RCC 7860 (cell line): ENCODE measurements around the gene AKNA.
A peak's percentile ranks its signal among the peaks of the same experiment; 100 is the strongest.

Experiments
- DNase-seq: peaks from one replicate; pipeline ENCODE4 v3.0.0-alpha.2; 2015; ENCODE audit warnings: low spot score
- FAIRE-seq: peaks from 2 replicates; lab custom pipeline; 2012; peaks lifted over from hg19 to GRCh38; lab: Jason Lieb, UNC

AKNA gene

DNA sequence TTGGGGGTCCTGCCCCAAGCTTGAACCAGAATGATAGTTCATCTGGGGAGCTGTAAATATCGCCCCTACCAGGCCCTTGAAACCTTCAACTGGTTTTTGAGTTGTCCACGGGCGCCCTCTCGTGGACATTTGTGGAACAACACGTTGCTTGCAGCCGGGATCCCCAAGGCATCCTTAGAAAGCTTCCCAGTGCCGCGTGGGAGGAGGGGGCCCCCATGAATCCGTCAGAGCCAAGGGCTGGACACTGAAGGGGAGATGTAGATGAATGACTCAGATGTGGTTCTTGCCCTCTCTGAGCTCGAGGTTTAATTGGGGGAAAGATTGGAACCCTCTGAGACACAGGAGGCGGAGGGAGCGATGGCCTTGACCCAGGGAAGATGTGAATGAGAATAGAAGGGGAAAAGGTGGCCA is 96.7 kb downstream of the AKNA start:
- peak; percentile 46 for DNase-seq
- peak; percentile 40 for FAIRE-seq

DNA sequence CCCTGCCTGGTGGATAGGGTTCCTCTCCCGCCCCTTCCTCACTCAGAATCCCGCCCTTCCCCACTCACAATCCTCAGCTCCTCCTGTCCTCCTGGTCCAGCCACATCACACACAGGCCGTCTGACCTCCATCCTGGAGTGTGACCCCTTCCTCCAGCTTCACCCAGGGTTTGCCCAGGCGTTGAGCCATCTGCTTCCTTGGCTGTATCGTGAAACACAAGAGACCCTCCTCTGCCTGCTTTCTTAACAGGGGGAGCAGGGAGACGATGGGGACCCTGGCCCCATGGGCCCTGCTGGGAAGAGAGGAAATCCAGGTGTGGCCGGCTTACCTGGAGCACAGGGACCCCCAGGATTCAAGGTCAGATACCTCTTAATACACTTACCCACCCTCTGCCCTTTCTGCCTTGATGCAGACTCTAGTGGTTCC is 97.2 kb downstream of the AKNA start:
- DNase-seq: no peak
- no peak for FAIRE-seq

DNA sequence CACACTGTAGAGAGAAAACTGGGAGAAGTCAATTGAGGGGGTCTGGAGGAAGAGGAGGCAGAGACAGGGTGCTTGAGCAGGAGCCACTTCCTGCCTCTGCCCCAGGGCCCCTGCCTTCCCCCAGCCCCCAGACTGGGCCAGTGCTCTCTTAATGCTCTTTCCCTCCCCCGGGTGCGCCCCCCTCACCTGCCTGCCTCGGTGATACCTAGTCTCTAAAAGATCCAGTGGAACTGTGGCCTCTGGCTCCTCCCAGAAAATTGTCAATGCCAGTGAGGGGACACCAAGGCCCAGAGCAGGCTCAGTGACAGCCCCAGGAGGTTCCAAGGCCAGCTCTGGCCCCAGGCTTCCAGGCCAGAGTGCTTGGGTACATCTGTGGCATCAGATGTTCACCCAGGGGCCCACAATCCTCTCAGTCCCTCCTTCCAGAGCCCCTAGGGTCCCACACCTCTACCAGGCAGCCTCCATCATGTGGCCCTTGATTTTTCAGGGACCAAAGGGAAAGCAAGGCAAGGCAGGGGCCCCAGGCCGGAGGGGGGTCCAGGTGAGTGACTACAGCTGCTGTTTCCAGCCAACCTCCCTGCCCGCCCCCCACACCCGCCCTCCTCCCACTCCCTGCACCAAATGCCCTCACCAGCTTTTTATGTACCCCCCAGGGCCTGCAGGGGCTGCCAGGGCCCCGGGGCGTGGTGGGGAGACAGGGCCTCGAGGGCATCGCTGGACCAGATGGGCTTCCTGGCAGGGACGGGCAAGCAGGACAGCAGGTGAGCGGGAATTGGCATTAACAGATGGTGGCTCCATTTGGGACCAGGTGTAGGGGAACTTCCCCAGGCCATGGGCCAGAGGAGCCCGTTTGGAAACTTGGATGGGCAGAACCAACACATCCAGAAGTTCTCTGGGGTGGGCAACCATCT is 98.0 kb downstream of the AKNA start:
- DNase-seq (no peak), FAIRE-seq (no peak)

- no peak for FAIRE-seq
- DNase-seq: no peak
Measured at GRCh38 chr9:114289106-114289505, 98.7 kb downstream of the AKNA start.

DNA sequence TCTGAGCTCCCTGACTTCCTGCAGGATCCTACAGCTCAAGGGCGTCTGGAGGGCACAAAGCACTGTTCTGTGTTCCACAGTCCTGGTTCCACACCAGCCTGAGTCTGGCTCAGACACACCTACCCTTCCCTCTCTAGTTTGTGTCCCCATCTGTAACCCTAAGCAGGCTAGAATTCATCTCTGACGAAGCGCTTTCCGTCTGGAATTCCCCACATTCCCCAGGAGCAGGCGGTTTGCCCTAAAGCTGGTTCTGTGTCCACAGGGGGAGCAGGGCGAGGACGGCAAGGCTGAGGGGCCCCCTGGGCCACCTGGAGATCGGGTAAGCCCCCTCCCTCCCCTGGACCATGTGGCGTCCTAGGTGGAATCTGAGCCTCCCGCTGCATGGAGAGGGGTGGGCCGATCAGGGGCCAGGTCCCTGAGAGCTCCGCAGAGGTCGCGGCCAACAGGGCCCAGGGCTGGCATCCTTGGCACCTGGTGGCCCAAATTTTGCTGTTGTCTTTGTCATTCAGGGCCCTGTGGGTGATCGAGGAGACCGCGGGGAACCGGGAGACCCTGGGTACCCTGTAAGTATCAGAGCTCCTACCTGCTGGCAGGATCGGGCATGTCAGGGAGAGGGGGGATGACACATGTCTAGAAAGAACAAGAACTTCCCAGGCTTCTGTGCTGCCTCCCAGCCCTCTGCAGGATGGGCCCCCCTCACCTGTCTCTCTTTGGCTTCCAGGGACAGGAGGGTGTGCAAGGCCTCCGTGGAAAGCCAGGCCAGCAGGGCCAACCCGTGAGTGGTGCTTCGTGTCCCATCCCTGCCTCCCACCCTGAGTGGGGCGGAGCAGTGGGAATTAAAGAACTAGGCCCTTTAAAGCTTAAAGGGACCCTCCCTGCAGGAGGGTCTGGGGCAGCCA is 99.3 kb downstream of the AKNA start:
- peak; percentile 83 for FAIRE-seq
- peak; percentile 91 for DNase-seq

GRCh38 chr9:114287763-114288192 is 100.0 kb downstream of the AKNA start:
- DNase-seq (no peak), FAIRE-seq (no peak)

GRCh38 chr9:114287001-114287762 is 100.6 kb downstream of the AKNA start:
- no peak for FAIRE-seq
- DNase-seq: no peak

- FAIRE-seq: no peak
Measured at GRCh38 chr9:114286146-114286679, 101.6 kb downstream of the AKNA start.

GRCh38 chr9:114285166-114285867 is 102.5 kb downstream of the AKNA start:
- DNase-seq: peak; percentile 97
- FAIRE-seq: peak; percentile 94

More at GRCh38 chr9:114286146-114286679, 101.6 kb downstream of the AKNA start:
- DNase-seq: no peak

GRCh38 chr9:114284316-114285060 is 103.3 kb downstream of the AKNA start:
- DNase-seq (no peak), FAIRE-seq (no peak)
